ENCODE measurements around the gene ITCH.

The ITCH gene

GRCh38 chr20:34541264-34541901 lies 178.3 kb downstream of the ITCH start:
- DNase-seq (ENCODE audit: low read depth), result no peak
- TF ChIP-seq CTCF (IDR thresholded peaks at IDR 0.05; ENCODE audit: insufficient read depth, low read depth, low read length, missing control alignments), result no peak
- H3K4me3 ChIP-seq (ENCODE audit: low read depth, low read length), result no peak overlapping the region

GRCh38 chr20:34541917-34542316 lies 178.8 kb downstream of the ITCH start:
- no peak for DNase-seq (ENCODE audit: low read depth)
- H3K4me3 ChIP-seq (ENCODE audit: low read depth, low read length), result no peak overlapping the region
- no peak for TF ChIP-seq CTCF (IDR thresholded peaks at IDR 0.05; ENCODE audit: insufficient read depth, low read depth, low read length, missing control alignments)

- no peak for DNase-seq (ENCODE audit: low read depth)
- H3K4me3 ChIP-seq (ENCODE audit: low read depth, low read length), result no peak overlapping the region
- TF ChIP-seq CTCF (IDR thresholded peaks at IDR 0.05; ENCODE audit: insufficient read depth, low read depth, low read length, missing control alignments), result no peak
These were observed 179.4 kb downstream of the ITCH start for GRCh38 chr20:34542439-34542838.

GRCh38 chr20:34543463-34544056 lies 180.5 kb downstream of the ITCH start:
- no peak overlapping the region for H3K4me3 ChIP-seq (ENCODE audit: low read depth, low read length)
- no peak for TF ChIP-seq CTCF (IDR thresholded peaks at IDR 0.05; ENCODE audit: insufficient read depth, low read depth, low read length, missing control alignments)
- DNase-seq (ENCODE audit: low read depth), result no peak

GRCh38 chr20:34544109-34544796 lies 181.2 kb downstream of the ITCH start:
- no peak for DNase-seq (ENCODE audit: low read depth)
- no peak overlapping the region for H3K4me3 ChIP-seq (ENCODE audit: low read depth, low read length)
- no peak for TF ChIP-seq CTCF (IDR thresholded peaks at IDR 0.05; ENCODE audit: insufficient read depth, low read depth, low read length, missing control alignments)

- TF ChIP-seq CTCF (IDR thresholded peaks at IDR 0.05; ENCODE audit: insufficient read depth, low read depth, low read length, missing control alignments), result no peak
- no peak for DNase-seq (ENCODE audit: low read depth)
These were observed 183.7 kb downstream of the ITCH start for GRCh38 chr20:34546751-34547181.

More at GRCh38 chr20:34546751-34547181, 183.7 kb downstream of the ITCH start:
- no peak overlapping the region for H3K4me3 ChIP-seq (ENCODE audit: low read depth, low read length)

All from GM12865 (cell line).